ENCODE measurements around the gene KRTAP5-8. TPM values are rescaled to one million over a fixed set of nuclear protein-coding genes. Genes with fewer than 3 reads are reported as not detected.
A peak's percentile ranks its signal among the peaks of the same experiment; 100 is the strongest.

KRTAP5-8 gene
- total RNA-seq, 1 donor from 2014 or later = not detected

GRCh38 chr11:71558996-71559395, 21.2 kb downstream of the KRTAP5-8 start:
- no peaks in the 10 kb centered on the region for H3K4me1 Mint-ChIP-seq (ENCODE audit: unreplicated experiment)
- H3K36me3 Mint-ChIP-seq (ENCODE audit: low read depth, unreplicated experiment) = no peaks in the 10 kb centered on the region
- H3K27me3 Mint-ChIP-seq (ENCODE audit: unreplicated experiment) = no peaks in the 10 kb centered on the region
- no peak for TF ChIP-seq CTCF (IDR thresholded peaks at IDR 0.05; ENCODE audit: unreplicated experiment)
- H3K4me3 Mint-ChIP-seq (ENCODE audit: unreplicated experiment) = no peak overlapping the region
- H3K9me3 Mint-ChIP-seq (ENCODE audit: unreplicated experiment) = no peaks in the 10 kb centered on the region
- no peak for DNase-seq (ENCODE audit: low spot score)
- H3K27ac Mint-ChIP-seq (ENCODE audit: unreplicated experiment) = no peak overlapping the region

- H3K4me3 Mint-ChIP-seq (ENCODE audit: unreplicated experiment) = no peak overlapping the region
- no peak for DNase-seq (ENCODE audit: low spot score)
- no peaks in the 10 kb centered on the region for H3K9me3 Mint-ChIP-seq (ENCODE audit: unreplicated experiment)
- TF ChIP-seq CTCF (IDR thresholded peaks at IDR 0.05; ENCODE audit: unreplicated experiment) = no peak
- peaks cover 16% of the 10 kb centered on the region for H3K4me1 Mint-ChIP-seq (ENCODE audit: unreplicated experiment)
- H3K36me3 Mint-ChIP-seq (ENCODE audit: low read depth, unreplicated experiment) = no peaks in the 10 kb centered on the region
- H3K27ac Mint-ChIP-seq (ENCODE audit: unreplicated experiment) = no peak overlapping the region
- peaks cover 7% of the 10 kb centered on the region for H3K27me3 Mint-ChIP-seq (ENCODE audit: unreplicated experiment)
Measured at GRCh38 chr11:71562120-71562519, 24.3 kb downstream of the KRTAP5-8 start.

DNA sequence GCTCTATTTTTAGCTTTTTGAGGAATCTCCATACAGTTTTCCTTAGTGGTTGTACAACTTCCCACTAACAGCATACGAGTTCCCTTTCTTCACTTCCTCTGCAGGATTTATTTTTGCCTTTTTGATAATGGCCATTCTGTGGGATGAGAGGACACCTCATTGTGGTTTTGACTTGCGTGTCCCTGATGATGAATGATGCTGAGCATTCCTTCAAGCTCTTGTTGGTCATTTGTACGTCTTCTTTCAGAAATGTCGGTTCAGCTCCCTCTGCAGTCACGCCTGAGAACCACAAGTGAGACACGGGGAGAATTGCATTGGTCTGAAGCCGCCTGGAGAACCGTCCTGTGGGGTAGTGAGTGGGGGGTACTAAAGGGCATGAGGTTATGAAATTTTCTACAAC, 25.6 kb downstream of the KRTAP5-8 start:
- peaks cover 22% of the 10 kb centered on the region for H3K4me1 Mint-ChIP-seq (ENCODE audit: unreplicated experiment)
- peak; percentile 59 for DNase-seq (ENCODE audit: low spot score)
- peaks cover 7% of the 10 kb centered on the region for H3K27me3 Mint-ChIP-seq (ENCODE audit: unreplicated experiment)
- no peak overlapping the region for H3K27ac Mint-ChIP-seq (ENCODE audit: unreplicated experiment)
- H3K4me3 Mint-ChIP-seq (ENCODE audit: unreplicated experiment) = no peak overlapping the region
- peak; percentile 33 for TF ChIP-seq CTCF (IDR thresholded peaks at IDR 0.05; ENCODE audit: unreplicated experiment)
- H3K9me3 Mint-ChIP-seq (ENCODE audit: unreplicated experiment) = no peaks in the 10 kb centered on the region
- H3K36me3 Mint-ChIP-seq (ENCODE audit: low read depth, unreplicated experiment) = no peaks in the 10 kb centered on the region

DNA sequence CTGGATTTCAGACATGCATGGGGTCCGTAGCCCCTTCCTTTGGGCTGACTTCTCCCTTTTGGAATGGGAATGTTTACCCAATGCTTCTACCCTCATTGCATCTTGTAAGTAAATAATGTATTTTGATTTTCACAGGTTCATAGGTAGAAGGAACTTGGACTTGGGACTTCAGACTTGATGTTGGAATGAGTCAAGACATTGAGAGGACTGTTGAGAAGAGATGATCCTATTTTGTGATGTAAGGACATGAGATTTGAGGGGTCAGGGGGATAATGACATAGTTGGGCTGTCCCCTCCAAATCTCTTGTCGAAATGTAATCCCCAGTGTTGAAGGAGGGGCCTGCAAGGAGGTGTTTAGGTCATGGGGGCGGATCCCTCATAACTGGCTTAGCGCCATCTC, 26.6 kb downstream of the KRTAP5-8 start:
- Mint-ChIP-seq H3K27me3 (ENCODE audit: unreplicated experiment) (peaks cover 7% of the 10 kb centered on the region), H3K27ac (ENCODE audit: unreplicated experiment) (no peak overlapping the region), H3K4me3 (ENCODE audit: unreplicated experiment) (no peak overlapping the region), H3K4me1 (ENCODE audit: unreplicated experiment) (peaks cover 22% of the 10 kb centered on the region), H3K9me3 (ENCODE audit: unreplicated experiment) (no peaks in the 10 kb centered on the region), H3K36me3 (ENCODE audit: low read depth, unreplicated experiment) (no peaks in the 10 kb centered on the region)
- no peak for TF ChIP-seq CTCF (IDR thresholded peaks at IDR 0.05; ENCODE audit: unreplicated experiment)
- DNase-seq (ENCODE audit: low spot score) = no peak

- peaks cover 7% of the 10 kb centered on the region for H3K27me3 Mint-ChIP-seq (ENCODE audit: unreplicated experiment)
- no peak for DNase-seq (ENCODE audit: low spot score)
- H3K36me3 Mint-ChIP-seq (ENCODE audit: low read depth, unreplicated experiment) = no peaks in the 10 kb centered on the region
- H3K27ac Mint-ChIP-seq (ENCODE audit: unreplicated experiment) = no peak within 1 kb of the TSS
- peaks cover 22% of the 10 kb centered on the region for H3K4me1 Mint-ChIP-seq (ENCODE audit: unreplicated experiment)
- H3K9me3 Mint-ChIP-seq (ENCODE audit: unreplicated experiment) = no peaks in the 10 kb centered on the region
- H3K4me3 Mint-ChIP-seq (ENCODE audit: unreplicated experiment) = no peak within 1 kb of the TSS
- TF ChIP-seq CTCF (IDR thresholded peaks at IDR 0.05; ENCODE audit: unreplicated experiment) = no peak
Measured at GRCh38 chr11:71565263-71565662, 27.4 kb downstream of the KRTAP5-8 start, which contains the start of gene KRTAP5-10. Gene KRTAP5-10, plus strand, starts transcription at chr11:71565563. Its CDS starts 25 bp downstream, at chr11:71565588.
